Measurements from ENCODE around the gene TMEM123.
A peak's percentile ranks its signal among the peaks of the same experiment; 100 is the strongest.

Gene TMEM123

GRCh38 chr11:102471474-102471873 lies 18.9 kb upstream of the TMEM123 start:
- DNase-seq, result no peak

DNA sequence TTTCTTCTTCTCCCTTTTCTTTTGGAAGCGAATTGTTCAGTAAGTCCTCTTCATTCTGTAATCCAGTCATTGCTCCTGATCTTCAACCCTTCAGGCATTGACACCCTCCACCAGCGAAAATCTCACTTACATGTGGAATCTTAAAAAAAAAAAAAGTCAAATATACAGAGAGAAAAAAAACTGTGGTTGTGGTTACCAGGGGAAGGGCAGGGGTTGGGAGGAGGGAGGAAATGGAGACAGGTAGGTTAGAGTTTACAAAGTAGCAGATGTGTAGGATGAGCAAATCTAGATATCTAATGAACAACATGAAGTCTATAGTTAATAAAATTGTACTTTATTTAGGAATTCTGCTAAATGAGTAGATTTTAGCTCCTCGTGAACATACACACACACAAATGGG lies 17.7 kb upstream of the TMEM123 start:
- no peak for DNase-seq

DNA sequence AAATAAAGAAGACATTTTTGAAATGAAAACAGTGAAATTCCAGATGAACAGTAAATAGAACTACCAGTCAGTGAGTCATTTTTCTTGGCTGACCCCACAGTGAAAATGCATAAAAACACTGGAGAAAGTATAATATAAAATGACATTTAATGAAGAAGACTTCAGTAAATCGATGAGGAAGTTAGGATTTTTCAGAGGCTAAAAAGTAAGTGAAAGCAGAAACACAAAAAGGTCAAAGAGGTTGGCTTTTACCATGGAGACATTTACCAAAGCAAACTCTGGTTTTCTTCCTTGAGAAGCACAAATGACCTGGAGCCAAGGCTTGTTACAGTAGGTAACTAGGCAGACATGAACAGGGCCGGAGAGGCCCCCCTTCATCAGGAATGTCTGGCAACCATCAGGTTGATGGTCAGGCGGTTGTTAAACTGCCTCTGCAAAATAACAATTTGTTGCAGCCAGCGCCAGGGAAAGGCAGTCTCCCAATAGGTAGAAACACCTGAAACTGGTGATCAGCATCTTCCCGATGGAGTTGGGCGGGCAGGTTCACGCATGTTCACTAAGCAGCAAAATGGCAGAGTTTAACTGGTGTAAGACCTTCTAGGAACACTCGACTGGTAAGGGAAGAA lies 16.7 kb upstream of the TMEM123 start:
- no peak for DNase-seq

DNA sequence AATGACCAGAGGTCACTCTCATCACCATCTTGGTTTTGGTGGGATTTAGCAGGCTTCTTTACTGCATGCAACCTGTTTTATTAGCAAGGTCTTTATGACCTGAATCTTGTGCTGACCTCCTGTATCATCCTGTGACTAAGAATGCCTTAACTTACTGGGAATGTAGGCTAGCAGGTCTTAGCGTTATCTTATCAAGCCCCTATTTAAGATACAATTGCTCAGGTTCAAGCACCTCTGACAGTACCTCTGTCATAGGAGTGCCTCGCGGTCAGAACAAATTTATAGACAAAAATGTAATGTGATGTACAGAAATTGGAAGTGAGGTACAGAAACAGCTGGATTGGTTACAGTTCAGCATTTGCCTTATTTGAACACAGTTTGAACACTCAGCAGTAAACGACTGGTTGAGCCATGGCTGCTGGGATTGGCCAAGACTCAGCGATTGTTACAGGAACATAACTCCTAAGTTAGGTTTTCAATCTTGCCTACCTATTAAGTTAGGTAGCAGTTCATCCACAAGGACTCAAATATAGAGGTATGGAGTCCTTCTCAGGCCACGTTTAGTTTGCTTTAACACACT lies 16.1 kb upstream of the TMEM123 start:
- DNase-seq, result no peak

- DNase-seq, result no peak
These were observed 15.5 kb upstream of the TMEM123 start for GRCh38 chr11:102467853-102468580.

DNA sequence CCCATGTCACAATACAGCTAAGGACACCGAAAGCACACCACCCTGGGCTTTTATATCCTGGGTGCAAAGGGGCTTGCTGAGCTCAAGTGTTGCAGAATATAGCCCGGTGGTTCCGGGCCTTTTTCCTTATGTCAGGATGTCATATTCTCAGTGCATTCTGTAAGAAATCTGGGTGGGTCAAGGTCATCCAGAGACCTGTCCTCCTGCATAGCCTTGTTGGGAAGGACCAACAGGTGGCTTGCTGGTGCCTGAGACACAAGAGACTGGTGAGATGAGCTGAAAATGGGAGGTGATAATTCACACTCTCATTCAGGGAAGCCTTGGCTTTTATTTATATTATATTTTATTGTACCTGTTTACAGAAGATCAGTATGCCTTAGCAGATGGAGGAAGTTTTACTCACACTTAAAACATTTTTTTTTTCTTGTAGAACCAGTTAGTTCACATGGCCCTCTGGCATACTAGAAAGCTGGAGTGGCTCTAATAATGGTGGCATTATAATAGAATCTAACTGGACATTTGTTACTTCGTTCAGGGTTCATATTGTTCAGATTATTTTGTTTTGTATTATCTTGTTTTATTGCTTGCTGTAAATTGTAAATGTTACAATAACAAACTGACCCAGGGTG lies 14.6 kb upstream of the TMEM123 start:
- no peak for DNase-seq

DNA sequence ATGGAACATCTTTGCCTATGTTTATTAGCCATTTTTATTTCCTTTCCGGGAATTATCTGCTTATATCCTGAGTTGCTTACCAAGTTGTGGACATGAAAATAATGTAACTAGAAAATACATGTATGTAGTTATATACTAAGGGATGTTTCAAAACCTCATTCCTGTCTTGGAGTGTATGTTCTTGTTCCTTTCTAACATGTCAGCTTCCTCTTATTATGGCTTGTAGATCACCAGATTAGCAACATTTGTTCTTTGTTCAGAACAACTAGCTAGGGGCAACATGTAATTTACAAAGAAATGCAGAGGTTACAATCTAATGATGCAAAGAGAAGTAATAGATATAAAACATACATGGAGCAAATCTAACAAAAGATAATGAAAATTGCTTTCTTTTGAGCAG lies 13.1 kb upstream of the TMEM123 start:
- no peak for DNase-seq

DNA sequence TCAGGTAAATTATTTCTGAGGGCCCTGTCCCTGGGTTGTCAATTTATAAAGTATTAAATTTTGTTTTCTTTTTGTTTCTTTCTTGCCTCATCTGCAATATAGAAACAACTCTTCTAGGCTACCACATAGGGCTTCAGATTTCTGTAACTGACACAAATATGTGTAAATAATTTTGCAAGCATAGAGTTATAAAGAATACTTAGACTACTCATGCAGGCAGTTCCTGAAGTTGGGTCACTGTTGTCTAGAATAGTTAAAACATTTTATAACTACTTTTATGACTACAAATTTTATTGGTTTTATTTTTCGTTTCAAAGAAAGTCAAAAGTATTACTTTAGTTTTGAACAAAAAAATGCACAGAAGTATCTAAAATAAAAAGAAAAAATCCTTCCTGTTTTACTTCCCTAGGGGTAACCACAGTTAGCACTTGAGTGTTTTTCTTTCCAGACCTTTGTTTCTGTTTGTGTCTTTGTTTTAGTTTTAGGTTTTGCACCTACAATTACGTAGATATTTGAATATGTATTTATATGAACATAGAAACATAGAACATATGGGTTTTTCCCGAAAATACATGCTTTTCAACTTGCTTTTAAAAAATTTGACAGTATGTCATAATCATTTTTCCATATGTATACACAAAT lies 12.4 kb upstream of the TMEM123 start:
- no peak for DNase-seq

DNA sequence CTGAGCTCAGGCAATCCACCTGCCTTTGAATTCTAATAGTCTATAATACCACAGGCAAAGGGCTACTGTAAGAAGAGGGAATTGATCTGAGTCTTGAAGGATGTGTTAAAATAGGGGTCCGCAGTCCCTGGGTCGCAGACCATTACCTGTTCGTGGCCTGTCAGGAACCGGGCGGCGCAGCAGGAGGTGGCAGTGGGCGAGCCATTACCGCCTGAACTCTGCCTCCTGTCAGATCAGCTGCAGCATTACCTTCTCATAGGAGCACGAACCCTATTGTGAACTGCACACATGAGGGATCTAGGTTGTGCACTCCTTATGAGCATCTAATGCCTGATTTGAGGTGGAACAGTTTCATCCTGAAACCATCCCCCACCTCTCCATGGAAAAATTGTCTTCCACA lies 11.5 kb upstream of the TMEM123 start:
- DNase-seq, result no peak

DNA sequence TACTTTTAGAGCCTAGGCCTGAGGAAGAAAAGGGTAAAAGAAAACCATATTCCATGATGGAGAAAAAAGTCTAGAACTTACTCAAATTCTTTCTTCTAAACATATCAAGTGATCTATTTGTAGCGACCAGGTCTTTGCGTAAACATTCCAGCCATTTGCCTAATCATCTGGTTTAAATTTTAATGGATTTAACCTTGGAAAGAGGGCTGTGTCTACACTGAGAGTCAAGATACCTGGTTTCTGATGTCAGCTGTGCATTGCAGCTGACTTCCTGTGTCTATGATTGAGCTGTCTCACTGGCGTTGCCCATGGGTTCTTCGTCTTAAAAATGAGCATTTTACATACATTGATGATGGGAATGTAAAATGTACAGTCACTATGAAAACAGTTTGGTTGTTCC lies 10.0 kb upstream of the TMEM123 start:
- DNase-seq, result no peak

DNA sequence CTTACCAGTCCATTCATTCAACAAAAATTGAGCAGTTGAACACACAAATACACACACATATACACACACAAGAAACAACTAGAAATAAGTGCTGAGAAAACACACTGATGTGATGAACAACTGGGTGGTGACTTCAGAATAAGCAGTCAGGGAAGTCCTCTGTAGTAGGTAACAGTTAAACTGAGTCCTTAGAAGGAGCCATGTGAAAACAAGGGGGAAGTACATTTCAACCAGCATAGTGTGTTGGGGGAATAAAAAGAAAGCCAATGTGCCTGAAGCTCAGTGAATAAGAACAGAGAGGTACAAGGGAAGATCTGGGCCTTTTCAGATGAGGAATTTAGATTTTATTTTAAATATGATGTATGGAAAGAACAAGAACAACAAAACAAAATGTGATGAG lies 6.8 kb upstream of the TMEM123 start:
- no peak for DNase-seq

- no peak for DNase-seq
These were observed 6.0 kb upstream of the TMEM123 start for GRCh38 chr11:102458548-102458947.

GRCh38 chr11:102457865-102458264 lies 5.3 kb upstream of the TMEM123 start:
- DNase-seq, result no peak

- no peak for DNase-seq
These were observed 4.6 kb upstream of the TMEM123 start for GRCh38 chr11:102457056-102457677.

- DNase-seq, result no peak
These were observed 3.8 kb upstream of the TMEM123 start for GRCh38 chr11:102456381-102456780.

DNA sequence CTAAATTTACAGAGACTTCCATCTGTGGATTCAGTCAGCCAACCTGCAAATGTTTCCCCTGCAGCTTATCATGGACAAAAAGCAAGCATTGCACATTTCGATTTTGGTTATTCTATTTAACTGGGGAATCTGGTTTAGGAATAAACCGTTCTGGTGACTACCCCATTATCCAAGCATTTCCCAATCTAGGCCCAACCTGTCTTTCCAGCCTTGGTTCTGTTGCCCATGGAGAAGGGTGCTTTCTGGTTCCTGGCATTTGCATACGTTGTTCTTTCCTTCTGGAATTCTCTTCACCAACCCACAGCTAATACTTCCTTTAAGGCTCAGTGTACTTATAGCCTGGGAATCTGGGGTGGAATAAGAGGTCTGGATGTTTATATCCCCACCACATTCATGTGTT lies 1.4 kb upstream of the TMEM123 start:
- DNase-seq, result no peak

DNA sequence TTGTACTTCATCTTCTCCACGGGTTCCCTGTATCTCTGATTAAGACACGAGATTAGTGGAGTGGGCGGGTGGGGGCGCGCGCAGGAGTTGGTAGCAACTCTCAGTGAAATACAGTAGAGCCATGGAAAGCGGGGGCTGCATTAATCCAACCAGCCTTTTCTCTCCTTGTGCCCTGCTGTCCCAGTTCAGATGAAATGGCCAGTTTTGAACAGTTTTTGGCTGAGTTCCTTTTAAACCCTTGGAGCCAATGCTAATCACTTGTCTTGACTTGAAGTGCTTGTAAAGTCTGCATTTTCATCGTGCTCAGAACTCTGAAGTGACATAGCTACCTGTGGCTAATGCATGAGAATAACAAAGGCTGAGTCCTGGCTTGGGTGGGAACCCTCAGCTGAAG lies 734 bp upstream of the TMEM123 start:
- no peak for DNase-seq

GRCh38 chr11:102451681-102452460 lies 694 bp downstream of the TMEM123 start:
- DNase-seq, result peak; percentile 88

- no peak for DNase-seq
These were observed 1.4 kb downstream of the TMEM123 start for GRCh38 chr11:102451041-102451680.

GRCh38 chr11:102449651-102450570 lies 2.7 kb downstream of the TMEM123 start:
- no peak for DNase-seq

GRCh38 chr11:102448869-102449224 lies 3.7 kb downstream of the TMEM123 start:
- DNase-seq, result no peak

All from activated CD8-positive, alpha-beta memory T cell treated with anti-CD3 and anti-CD28 coated beads, Interleukin-2, amount 50 U/mL, for 48 hours (primary cell).